Measurements from ENCODE around the gene RPS10.

Gene RPS10

GRCh38 chr6:34370361-34370760 lies 55.5 kb downstream of the RPS10 start:
- no peak for DNase-seq (ENCODE audit: low spot score)

DNA sequence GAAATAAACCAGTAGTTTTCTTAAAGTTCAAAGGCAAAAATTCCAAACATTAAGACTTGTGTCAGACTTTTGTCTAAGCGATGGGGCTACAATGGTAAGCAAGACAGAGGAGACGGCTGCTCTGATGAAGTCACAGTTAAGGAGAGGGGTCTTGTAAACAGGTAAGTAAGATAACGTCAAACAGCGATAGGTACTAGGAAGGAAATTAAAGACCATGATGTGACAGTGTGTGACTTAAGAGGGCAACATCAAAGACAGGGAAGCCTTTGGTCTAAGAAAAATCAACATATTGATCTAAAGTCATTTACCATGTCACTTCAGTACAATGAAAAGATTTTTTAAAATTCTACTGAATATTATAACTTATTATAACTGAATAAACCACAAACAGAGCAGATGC lies 56.5 kb downstream of the RPS10 start:
- DNase-seq (ENCODE audit: low spot score), result no peak
